ENCODE data around the gene DCBLD2. TPM values are rescaled to one million over a fixed set of nuclear protein-coding genes. Genes with fewer than 3 reads are reported as not detected.
A peak's percentile ranks its signal among the peaks of the same experiment; 100 is the strongest.

DCBLD2 gene
- total and polyA plus RNA-seq, 2 of the 13 experiments (the other 11 are each of a cell fraction or from before 2014, with no cell fraction given), result 43.8 to 56.9 TPM

GRCh38 chr3:98901392-98902350 lies at the start of gene DCBLD2 (continued):
- no peak for TF ChIP-seq CBX2 (IDR thresholded peaks at IDR 0.05; ENCODE audit: low read depth, low read length)
- no peak for TF ChIP-seq CBX2 (CRISPR knock-in tag; IDR thresholded peaks at IDR 0.05; ENCODE audit: low read depth)
- TF ChIP-seq DNMT3B (CRISPR knock-in tag; conservative IDR thresholded peaks at IDR 0.05), result no peak
- 0 out of 2 replicates have a peak, but pooled peaks have one; percentile 24 for TF ChIP-seq PPARG (CRISPR knock-in tag; conservative IDR thresholded peaks at IDR 0.05)
- no peak for TF ChIP-seq KDM3A (CRISPR knock-in tag; IDR thresholded peaks at IDR 0.05; ENCODE audit: low read depth)
- TF ChIP-seq NR2F1 (CRISPR knock-in tag; IDR thresholded peaks at IDR 0.05), result no peak
- no peak for TF ChIP-seq ZFP36L2 (CRISPR knock-in tag; IDR thresholded peaks at IDR 0.05)
- no peak for TF ChIP-seq ZNF30 (CRISPR knock-in tag; IDR thresholded peaks at IDR 0.05)
- no peak for TF ChIP-seq ETV6 (CRISPR knock-in tag; conservative IDR thresholded peaks at IDR 0.05)
- 0 out of 2 replicates have a peak, but pooled peaks have one; percentile 26 for TF ChIP-seq ZNF580 (CRISPR knock-in tag; IDR thresholded peaks at IDR 0.05; ENCODE audit: borderline replicate concordance, low read depth)
- TF ChIP-seq ZNF430 (CRISPR knock-in tag; IDR thresholded peaks at IDR 0.05), result no peak
- no peak for TF ChIP-seq ZNF713 (CRISPR knock-in tag; IDR thresholded peaks at IDR 0.05)
- peak; percentile 14; the same call in 1 of the 2 replicates for TF ChIP-seq GFI1 (CRISPR knock-in tag; IDR thresholded peaks at IDR 0.05; ENCODE audit: borderline replicate concordance)
- TF ChIP-seq ZNF550 (CRISPR knock-in tag; IDR thresholded peaks at IDR 0.05; ENCODE audit: borderline replicate concordance), result no peak
- TF ChIP-seq PHF8 (CRISPR knock-in tag; IDR thresholded peaks at IDR 0.05), result peak; percentile 88
- TF ChIP-seq SNAPC5 (CRISPR knock-in tag; IDR thresholded peaks at IDR 0.05; ENCODE audit: borderline replicate concordance), result no peak; the same call in 1 of the 2 replicates
- TF ChIP-seq SALL2 (CRISPR knock-in tag; IDR thresholded peaks at IDR 0.05), result peak; percentile 32; the same call in 1 of the 2 replicates
- TF ChIP-seq ETS1 (CRISPR knock-in tag; IDR thresholded peaks at IDR 0.05), result peak; percentile 8; the same call in 1 of the 2 replicates
- no peak for TF ChIP-seq LCORL (IDR thresholded peaks at IDR 0.05)
- peak; percentile 92 for TF ChIP-seq LCORL (CRISPR knock-in tag; IDR thresholded peaks at IDR 0.05)
- TF ChIP-seq, protein P1, sequence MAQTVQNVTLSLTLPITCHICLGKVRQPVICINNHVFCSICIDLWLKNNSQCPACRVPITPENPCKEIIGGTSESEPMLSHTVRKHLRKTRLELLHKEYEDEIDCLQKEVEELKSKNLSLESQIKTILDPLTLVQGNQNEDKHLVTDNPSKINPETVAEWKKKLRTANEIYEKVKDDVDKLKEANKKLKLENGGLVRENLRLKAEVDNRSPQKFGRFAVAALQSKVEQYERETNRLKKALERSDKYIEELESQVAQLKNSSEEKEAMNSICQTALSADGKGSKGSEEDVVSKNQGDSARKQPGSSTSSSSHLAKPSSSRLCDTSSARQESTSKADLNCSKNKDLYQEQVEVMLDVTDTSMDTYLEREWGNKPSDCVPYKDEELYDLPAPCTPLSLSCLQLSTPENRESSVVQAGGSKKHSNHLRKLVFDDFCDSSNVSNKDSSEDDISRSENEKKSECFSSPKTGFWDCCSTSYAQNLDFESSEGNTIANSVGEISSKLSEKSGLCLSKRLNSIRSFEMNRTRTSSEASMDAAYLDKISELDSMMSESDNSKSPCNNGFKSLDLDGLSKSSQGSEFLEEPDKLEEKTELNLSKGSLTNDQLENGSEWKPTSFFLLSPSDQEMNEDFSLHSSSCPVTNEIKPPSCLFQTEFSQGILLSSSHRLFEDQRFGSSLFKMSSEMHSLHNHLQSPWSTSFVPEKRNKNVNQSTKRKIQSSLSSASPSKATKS (CRISPR knock-in tag; IDR thresholded peaks at IDR 0.05), result no peak
- TF ChIP-seq PCBP2 (optimal IDR thresholded peaks at IDR 0.05; ENCODE audit: low read depth, low read length, poor library complexity, severe bottlenecking), result no peak

Measured in HepG2 (cell line).